GM19455 (cell line): ENCODE results near the gene ZNF362.

ENCODE experiments used
- ATAC-seq: cut with Tn5 transposase; IDR thresholded peaks from one replicate; pipeline ENCODE4 v1.9.1; 2021; ENCODE audit not compliant: unreplicated experiment

Gene ZNF362

GRCh38 chr1:33244143-33244808, 12.0 kb upstream of the ZNF362 start:
- ATAC-seq, result no peak

GRCh38 chr1:33244809-33245186, 11.5 kb upstream of the ZNF362 start:
- no peak for ATAC-seq

DNA sequence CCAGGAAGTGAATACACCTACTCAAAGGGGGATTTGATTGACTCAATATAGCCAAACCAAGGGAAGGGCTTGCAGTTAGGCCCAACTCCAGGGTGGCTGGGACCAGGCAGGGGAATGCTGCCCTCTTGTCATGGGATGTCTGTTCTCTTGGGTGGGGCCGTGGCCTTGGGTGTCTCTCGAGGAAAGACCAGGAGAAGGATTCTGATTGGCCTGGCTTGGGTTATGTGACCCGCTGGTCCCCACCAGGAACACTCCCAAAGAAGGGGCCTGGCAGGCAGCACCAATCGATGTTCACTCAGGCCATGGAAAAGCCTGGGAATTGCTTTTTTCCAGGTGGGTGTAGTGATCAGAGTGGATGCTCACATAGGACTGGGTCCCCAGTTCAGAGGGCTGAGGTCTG, 10.1 kb upstream of the ZNF362 start:
- no peak for ATAC-seq

DNA sequence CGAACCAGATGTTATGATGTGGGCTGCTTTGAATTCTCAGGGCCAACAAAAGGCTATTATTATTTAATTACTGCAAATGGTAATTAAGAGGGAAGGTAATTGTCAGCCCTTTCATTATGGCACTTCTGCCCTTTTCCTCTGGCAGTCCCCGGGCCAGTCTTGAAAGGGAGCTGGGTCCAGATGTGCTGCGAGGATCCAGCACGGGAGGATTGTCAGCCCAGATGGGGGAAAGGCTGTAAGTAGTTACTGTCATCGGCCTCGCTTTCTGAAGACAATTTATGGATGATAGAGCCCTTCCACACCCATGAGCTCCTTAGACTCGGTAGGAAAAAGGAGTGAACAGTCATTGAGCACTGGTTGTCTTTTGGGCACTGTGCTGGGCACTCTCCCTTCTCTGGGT, 8.7 kb upstream of the ZNF362 start:
- no peak for ATAC-seq

DNA sequence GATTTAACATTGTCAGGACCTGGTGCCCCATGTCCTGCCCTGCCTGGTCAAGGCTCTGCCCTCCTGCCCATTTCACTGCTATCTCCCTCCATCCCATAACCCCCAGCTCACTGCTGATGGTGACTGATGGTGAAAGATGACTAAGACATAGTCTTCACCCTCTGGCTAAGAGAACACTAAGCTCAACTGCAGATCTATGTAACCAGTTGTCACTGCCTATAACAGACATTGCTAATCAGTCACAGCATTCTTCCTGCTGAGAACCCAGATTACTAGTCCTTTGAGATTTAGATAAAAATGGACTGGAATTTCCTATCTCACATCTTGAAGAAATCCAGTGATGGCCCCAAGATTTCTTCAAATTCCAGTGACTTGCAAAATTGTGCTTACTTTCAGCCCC, 8.0 kb upstream of the ZNF362 start:
- no peak for ATAC-seq

DNA sequence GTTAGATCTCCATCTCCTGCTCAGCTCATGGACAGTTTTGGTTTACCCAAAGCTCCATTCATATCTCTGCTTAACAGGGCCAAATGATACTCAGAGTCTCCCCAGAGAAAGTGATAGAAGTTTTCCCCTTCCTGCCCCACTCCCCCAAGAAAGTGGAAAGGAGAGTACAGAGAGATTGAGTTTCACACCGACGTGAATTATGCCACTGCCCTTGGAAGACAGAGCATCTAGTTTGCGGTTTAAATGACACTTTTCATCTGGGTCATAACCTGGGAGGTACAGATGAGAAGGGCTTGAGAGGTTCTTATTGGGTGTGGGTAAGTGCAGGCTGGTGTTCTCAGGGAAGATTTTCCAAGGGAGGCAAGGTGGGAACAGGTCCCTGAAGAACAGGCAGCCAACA, 6.9 kb upstream of the ZNF362 start:
- no peak for ATAC-seq

- no peak for ATAC-seq
Observed at GRCh38 chr1:33250217-33250616, 6.1 kb upstream of the ZNF362 start.

DNA sequence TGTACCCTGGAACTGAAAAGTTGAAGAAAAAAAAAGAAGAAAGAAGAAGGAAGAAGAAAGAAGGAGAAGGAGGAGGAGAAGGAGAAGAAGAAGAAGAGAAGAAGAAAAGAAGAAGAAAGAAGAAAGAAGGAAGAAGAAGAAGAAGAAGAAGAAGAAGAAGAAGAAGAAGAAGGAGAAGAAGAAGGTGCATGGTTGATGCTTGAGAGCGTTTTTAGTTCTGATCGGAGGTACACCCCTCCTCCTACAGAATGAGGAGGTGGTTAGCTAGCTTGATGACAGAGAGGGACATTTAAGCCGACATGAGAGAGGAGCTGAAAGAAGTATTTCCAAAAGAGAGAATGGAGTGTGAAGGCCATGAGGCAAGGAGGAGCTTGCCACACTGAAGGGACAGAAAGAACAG, 5.6 kb upstream of the ZNF362 start:
- no peak for ATAC-seq

DNA sequence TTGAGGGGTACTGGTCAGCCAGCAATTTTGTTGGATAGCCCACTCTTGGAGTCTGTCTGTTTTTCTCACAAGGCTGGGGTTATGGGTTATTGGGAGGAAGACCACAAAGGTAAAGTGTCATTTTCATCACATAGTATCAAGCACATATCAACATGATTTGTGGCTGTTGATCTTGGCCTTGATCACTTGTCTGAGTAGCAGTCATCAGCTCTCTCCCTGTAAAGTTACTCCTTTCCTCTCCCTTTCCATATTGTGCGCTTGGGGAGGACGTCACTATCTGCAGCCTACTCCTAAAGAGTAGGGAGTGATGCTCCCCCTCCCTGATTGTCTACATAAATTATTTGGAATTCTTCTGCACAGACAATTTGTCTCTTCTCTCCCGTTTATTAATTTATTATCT, 1.8 kb upstream of the ZNF362 start:
- no peak for ATAC-seq

DNA sequence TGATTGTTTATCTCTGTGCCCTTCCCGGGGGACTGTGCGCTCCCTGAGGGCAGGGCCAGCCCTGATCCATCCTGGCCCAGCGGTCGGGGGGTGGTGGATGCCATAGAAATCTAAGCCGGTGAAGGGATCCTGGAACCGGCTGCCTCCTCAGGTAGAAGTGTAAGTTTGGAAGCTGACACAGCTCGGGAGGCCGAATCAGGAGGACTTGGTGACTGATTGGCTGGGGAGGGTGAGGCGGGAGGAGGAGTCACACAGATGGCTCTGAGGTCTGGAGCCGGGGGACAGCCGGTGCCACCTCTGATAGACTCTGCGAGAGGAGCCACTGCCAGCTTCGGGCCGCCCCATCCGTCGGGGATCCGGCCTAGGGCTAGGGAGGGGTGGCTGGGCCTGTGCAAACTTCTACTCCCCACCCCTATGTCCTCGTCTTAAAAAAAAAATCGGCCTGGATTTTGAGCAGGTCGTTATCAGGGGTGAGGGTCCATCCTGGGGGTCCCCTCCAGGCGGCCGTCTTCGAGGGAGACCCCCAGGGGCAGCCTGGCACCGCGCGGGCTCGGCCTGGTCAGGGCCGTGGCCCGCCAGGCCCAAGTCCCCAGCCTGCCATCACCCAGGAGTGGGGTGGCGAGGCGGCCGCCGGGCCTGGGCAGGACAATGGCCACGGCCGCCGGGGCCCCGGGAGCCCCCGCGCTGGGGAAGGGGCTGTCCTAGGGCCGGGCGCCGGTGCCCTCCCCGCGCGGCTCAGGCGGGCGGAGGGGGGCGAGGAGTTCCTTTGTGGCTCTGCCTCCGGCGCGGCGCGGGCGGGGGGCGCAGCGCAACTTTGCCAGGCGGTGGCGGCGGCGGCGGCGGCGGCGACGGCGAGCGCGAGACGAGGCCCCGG, 708 bp upstream of the ZNF362 start:
- ATAC-seq, result peak; percentile 47

DNA sequence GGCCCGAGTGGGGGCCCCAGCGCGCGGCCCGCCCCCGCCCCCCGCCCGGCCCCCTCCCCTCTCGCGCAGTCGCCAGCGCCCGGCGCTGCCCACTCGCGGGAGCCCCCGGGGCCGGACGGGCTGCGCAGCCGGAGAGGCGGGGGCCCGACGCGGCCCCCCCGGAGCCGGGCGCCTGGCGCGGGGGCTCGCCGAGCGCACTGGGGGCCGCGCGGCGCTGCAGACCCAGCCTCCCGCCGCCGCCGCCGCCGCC, 146 bp upstream of the ZNF362 start:
- no peak for ATAC-seq

GRCh38 chr1:33257207-33257771, 997 bp downstream of the ZNF362 start:
- ATAC-seq, result no peak

DNA sequence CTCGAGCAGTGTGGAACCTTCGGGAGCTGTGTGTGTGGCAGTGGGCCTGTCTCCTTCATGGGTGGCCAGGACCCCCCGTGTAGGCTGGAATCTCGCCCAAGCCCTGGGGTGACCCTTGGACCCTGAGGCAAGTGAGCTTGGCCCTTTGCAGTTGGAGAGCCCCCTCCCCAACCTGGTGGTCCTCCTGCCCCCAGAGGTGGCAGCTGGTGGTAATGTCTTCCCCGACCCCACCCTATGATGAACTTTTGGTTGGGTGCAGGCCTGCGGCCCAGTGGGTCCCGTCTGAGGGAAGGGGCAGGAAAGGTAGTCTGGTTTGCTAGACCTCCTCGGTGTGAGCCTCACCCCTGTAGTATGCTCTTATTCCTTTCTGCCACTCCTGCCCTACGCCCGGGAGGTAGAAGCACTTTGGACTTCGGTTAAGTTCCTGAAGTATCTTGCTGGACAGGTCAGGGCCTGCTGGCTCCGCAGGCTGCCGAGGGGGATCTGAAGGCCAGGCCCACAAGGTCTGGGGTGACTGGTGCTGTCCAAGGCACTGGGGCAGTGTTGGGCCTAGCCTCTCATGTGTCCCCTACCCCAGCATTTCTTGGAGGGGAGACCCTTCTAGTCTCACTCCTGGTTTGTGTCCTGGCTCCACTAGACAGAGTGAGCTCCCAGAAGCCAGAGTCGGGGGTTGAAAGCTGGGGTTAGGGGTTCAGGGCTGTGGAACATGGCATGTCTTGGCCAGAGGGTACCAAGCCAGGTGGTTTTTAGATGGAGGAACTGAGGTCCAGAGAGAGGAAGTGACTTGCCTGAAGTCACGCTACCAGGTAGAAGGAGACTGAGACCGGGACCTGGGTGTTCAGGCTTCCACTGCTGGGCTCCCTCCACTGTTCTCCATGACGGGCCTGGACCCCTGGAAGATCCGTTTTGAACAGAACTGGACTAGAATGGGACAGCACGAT, 1.8 kb downstream of the ZNF362 start:
- ATAC-seq, result no peak

DNA sequence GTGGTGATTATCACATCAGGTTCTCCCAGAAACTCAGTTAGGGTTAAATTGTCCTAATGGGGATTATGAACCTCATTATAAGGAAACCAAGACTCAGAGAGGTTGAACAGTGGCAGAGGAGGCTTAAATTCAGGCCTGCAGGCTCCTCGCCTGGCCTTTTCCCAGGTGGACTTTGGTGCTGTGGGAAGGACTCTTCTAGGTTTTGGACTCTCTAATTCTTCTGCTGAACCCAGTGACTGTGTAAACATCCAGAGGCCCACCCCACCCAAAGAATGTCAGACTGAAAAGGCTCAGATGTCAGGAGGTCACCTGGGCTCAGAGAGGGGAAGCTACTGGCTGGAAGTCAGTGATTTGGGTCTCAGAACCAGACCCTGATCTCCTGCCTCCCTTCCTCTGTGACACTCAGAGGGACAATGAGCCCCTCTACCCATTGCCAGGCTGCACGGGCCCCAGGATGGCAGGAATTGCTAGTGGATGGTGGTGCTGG, 2.5 kb downstream of the ZNF362 start:
- ATAC-seq, result no peak

DNA sequence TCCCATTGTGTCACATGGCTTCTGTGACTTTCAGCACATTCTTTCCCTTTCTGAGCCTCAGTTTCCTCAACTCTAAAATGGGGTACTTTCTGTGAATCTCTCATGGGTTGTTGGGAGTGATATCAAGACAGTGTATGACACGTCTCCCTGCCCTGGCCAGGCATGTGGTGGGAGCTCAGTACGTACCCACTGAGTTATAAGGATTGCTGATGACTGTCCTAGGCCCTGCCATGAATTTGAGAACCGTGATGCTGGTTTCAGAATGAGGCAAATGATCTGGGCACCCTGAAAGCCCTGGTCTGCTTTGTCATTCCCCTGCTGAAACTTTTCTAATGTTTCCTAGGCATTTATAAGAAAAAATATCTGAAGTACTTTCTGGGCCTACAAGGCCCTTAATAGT, 3.6 kb downstream of the ZNF362 start:
- no peak for ATAC-seq

DNA sequence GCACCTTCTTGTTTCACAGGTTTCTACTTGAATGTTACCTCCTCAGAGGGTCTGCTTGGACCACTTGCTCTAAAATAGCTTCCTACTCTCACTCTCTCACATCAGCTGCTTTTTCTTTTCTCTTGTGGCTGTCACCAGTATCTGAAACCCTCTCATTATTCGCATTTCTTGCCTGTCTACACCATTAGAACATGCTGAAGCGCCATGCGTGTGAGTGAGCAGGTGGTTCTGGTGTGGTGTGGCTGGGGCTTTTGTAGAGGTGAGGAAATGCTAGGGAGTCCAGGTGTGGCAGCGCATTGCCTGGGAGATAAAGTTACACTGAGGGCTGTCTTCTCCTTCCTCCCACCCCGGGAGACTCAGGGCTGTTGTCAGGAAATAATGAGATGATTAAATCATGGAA, 4.1 kb downstream of the ZNF362 start:
- no peak for ATAC-seq

DNA sequence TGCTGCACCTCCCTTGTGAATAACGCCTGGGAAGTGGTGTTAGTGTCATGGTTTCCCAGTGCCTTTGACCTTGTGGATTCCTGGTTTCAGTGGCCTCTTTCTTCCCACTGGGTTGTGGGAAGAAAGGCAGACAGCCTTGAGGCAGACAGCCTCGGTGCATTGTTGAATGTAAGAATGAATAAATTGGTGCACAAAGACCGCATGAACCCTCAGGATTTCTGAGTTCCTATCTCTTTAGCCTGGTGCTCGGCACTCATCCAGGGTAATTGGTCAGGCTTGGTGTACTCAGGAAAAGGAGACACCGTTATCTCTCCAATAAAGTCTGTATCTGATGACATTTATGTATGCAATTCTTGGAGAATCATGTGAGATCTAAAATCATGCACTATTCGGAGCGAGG, 5.1 kb downstream of the ZNF362 start:
- ATAC-seq, result no peak

DNA sequence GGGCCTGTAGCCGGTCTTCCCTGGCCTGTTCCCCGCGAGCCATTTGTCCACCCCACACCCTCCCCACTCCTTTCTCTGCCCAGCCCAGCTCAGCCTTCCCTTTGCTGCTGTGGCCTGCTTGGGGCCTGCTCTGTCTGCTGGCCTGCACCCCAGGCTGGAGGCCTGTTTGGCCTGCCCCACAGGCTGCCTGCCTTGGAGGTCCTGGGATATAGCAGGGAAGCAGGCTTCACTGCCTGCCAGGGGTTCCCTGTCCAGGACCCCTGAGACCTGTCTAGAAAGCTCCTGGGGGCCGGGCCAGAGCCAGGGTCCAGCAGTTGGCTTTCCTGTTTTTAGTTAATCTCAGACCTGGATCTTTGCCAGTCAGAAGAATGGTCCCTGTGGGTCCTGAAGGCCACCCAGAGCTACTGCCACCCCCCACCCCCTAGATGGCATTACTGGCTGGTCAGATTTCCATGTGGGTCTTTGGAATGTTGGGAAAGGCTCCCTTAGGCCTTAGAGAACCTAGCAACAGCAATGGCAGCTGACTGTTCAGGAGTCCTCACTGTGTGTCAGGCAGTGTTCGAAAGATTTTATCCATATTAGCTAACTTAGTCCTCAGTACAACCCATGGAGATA, 7.7 kb downstream of the ZNF362 start:
- no peak for ATAC-seq

GRCh38 chr1:33265780-33266605, 9.7 kb downstream of the ZNF362 start:
- no peak for ATAC-seq

GRCh38 chr1:33266766-33267165, 10.5 kb downstream of the ZNF362 start:
- ATAC-seq, result no peak
